PC-3 (cell line): ENCODE measurements around the gene CARD11. TPM values are rescaled to one million over a fixed set of nuclear protein-coding genes. Genes with fewer than 3 reads are reported as not detected.
A peak's percentile ranks its signal among the peaks of the same experiment; 100 is the strongest.

ENCODE experiments used
- ATAC-seq: fragments of 200-7000 bp; cut with Tn5 transposase; 2 replicates; pipeline ENCODE4 v1.9.1; 2020; ENCODE audit warnings: mild to moderate bottlenecking, moderate library complexity
- BruUV-seq: library from RNA; stranded (reverse); fragments of 400-500 nt; replicated peaks from 2 replicates; lab custom pipeline; 2021; lab: Mats Ljungman, UMichigan
- CTCF ChIA-PET: fragments of 300-600 bp; sonication (Branson Sonifier 250); formaldehyde crosslinking; loops from one replicate; lab custom pipeline; 2022; ENCODE audit warnings: antibody characterized with exemption; lab: Charles Lee
- POLR2A ChIA-PET: fragments of 300-600 bp; sonication (Branson Sonifier 250); formaldehyde crosslinking; loops from one replicate; lab custom pipeline; 2022; ENCODE audit warnings: antibody characterized with exemption; ENCODE audit not compliant: unreplicated experiment; lab: Charles Lee
- DNase-seq: peaks from one replicate; pipeline ENCODE4 v3.0.0-alpha.2; 2015
- H2AFZ ChIP-seq: fragments of 300-600 bp; sonication (generic); 2 replicates; pipeline ENCODE4 v1.6.0; 2016; ENCODE audit warnings: antibody characterized with exemption, low read length
- H3F3A ChIP-seq: fragments of 300-600 bp; sonication (generic); one replicate; pipeline ENCODE4 v1.6.0; 2017; ENCODE audit warnings: antibody characterized with exemption, low read length, control low read depth, mild to moderate bottlenecking; ENCODE audit not compliant: unreplicated experiment
- H3K27ac ChIP-seq: fragments of 300-600 bp; sonication (generic); 2 replicates; pipeline ENCODE4 v1.5.1; 2016; ENCODE audit warnings: mild to moderate bottlenecking, low read length
- H3K27me3 ChIP-seq: fragments of 300-600 bp; sonication (generic); 2 replicates; pipeline ENCODE4 v1.6.1; 2016; ENCODE audit warnings: low read length, mixed read lengths
- H3K36me3 ChIP-seq: fragments of 300-600 bp; sonication (generic); 2 replicates; pipeline ENCODE4 v1.6.1; 2016; ENCODE audit warnings: low read depth, mixed run types, low read length, mixed read lengths
- H3K4me1 ChIP-seq: fragments of 300-600 bp; sonication (generic); 2 replicates; pipeline ENCODE4 v1.5.1; 2016; ENCODE audit warnings: low read length; ENCODE audit not compliant: insufficient read depth
- H3K4me2 ChIP-seq: fragments of 300-600 bp; sonication (generic); 2 replicates; pipeline ENCODE4 v1.6.0; 2016; ENCODE audit warnings: low read length
- H3K4me3 ChIP-seq: fragments of 300-600 bp; sonication (generic); 2 replicates; pipeline ENCODE4 v1.5.1; 2016; ENCODE audit warnings: mild to moderate bottlenecking, low read length, mixed read lengths
- H3K79me2 ChIP-seq: fragments of 300-600 bp; sonication (generic); 2 replicates; pipeline ENCODE4 v1.6.1; 2017; ENCODE audit warnings: low read length, mixed read lengths
- H3K9ac ChIP-seq: fragments of 300-600 bp; sonication (generic); 2 replicates; pipeline ENCODE4 v1.6.0; 2016; ENCODE audit warnings: mild to moderate bottlenecking, low read length
- H3K9me2 ChIP-seq: fragments of 300-600 bp; sonication (generic); replicated peaks from 2 replicates; pipeline ENCODE4 v1.6.1; 2016; ENCODE audit warnings: mixed run types, low read length, mixed read lengths
- H3K9me3 ChIP-seq: fragments of 300-600 bp; sonication (generic); 2 replicates; pipeline ENCODE4 v1.6.1; 2016; ENCODE audit warnings: low read length, mixed read lengths
- H4K20me1 ChIP-seq: fragments of 300-600 bp; sonication (generic); 2 replicates; pipeline ENCODE4 v1.6.1; 2016; ENCODE audit warnings: low read length, mixed read lengths
- EZH2 ChIP-seq: fragments of 300-600 bp; sonication (generic); IDR thresholded peaks from one replicate; pipeline ENCODE4 v1.6.1; 2017; ENCODE audit warnings: antibody characterized with exemption, mild to moderate bottlenecking, low read length; ENCODE audit not compliant: unreplicated experiment
- EZH2phosphoT487 ChIP-seq: fragments of 300-600 bp; sonication (generic); IDR thresholded peaks from 2 replicates; pipeline ENCODE4 v1.6.1; 2018; ENCODE audit warnings: mild to moderate bottlenecking, antibody characterized with exemption, low read length, borderline replicate concordance
- intact Hi-C: fragments of 100-400 bp; cut with micrococcal nuclease; formaldehyde crosslinking; loops from 2 replicates; pipeline ENCODE4 v1.9.0; 2023
- total RNA-seq: library from RNA; depleted of rRNA; stranded (reverse); fragments of >200 nt; gene quantifications from 2 replicates; pipeline ENCODE4 v1.2.3, GENCODE V29; 2014
- TF ChIP-seq, protein P1 (sequence below): fragments of 300-600 bp; sonication (generic); conservative IDR thresholded peaks from 2 replicates; pipeline ENCODE4 v1.5.1; 2017; ENCODE audit warnings: antibody characterized with exemption, low read depth, mild to moderate bottlenecking, low read length

Gene CARD11
- total RNA-seq, 1 experiment from 2014 or later: not detected

DNA sequence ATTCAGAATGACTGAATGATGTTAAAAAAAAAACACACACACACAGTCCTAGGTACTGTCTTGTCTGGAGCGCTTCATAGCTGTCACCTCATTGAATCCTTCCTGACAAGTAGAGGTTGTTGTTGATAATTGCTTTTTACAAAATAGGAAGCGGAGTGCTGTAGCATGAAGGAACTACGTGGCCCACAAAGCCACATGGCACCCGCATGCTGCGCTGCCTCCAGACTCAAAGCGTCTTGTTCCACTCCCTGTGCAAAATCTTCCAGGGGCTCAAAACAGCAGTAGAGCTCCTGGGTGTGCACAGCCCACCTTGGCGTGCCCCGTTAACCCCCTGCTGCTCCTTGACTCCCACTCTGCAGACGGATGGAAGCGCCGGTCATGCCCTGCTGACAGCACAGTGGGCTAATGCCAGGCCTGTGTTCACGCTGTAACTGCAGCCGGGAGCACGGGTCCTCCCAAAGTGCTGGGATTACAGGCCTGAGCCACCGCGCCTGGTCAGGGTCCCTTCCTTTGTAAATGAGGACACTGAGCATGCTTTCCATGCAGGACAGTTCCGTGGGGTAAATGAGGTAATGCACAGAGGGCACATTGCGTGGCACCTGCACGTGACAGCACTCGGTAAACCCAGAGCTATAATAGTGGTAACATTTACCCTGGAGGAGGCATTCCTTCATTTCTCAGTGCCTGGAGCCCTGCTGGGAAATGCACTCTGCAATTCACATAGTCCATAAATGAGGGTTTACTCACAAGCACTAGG lies 108.5 kb downstream of the CARD11 start:
- BruUV-seq: no TSS peak
- Histone ChIP-seq H3K9me2 (no peaks in the 10 kb centered on the region), H3F3A (no peaks in the 10 kb centered on the region), H3K79me2 (no peaks in the 10 kb centered on the region), H3K27ac (no peak overlapping the region), H2AFZ (no peak overlapping the region), H3K4me2 (no peak overlapping the region), H3K4me1 (peaks cover 6% of the 10 kb centered on the region; the same call in 1 of the 2 replicates), H3K27me3 (peaks cover 12% of the 10 kb centered on the region), H4K20me1 (no peaks in the 10 kb centered on the region), H3K9ac (no peak overlapping the region), H3K36me3 (no peaks in the 10 kb centered on the region), H3K4me3 (no peak overlapping the region), H3K9me3 (no peaks in the 10 kb centered on the region)
- TF ChIP-seq EZH2phosphoT487 (no peak), EZH2 (no peak)
- TF ChIP-seq, protein P1, sequence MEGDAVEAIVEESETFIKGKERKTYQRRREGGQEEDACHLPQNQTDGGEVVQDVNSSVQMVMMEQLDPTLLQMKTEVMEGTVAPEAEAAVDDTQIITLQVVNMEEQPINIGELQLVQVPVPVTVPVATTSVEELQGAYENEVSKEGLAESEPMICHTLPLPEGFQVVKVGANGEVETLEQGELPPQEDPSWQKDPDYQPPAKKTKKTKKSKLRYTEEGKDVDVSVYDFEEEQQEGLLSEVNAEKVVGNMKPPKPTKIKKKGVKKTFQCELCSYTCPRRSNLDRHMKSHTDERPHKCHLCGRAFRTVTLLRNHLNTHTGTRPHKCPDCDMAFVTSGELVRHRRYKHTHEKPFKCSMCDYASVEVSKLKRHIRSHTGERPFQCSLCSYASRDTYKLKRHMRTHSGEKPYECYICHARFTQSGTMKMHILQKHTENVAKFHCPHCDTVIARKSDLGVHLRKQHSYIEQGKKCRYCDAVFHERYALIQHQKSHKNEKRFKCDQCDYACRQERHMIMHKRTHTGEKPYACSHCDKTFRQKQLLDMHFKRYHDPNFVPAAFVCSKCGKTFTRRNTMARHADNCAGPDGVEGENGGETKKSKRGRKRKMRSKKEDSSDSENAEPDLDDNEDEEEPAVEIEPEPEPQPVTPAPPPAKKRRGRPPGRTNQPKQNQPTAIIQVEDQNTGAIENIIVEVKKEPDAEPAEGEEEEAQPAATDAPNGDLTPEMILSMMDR: no peak
- ChIA-PET CTCF (no interaction called here), POLR2A (no interaction called here)
- DNase-seq (no peak), ATAC-seq (no peak)
- intact Hi-C loops: no loop called here

DNA sequence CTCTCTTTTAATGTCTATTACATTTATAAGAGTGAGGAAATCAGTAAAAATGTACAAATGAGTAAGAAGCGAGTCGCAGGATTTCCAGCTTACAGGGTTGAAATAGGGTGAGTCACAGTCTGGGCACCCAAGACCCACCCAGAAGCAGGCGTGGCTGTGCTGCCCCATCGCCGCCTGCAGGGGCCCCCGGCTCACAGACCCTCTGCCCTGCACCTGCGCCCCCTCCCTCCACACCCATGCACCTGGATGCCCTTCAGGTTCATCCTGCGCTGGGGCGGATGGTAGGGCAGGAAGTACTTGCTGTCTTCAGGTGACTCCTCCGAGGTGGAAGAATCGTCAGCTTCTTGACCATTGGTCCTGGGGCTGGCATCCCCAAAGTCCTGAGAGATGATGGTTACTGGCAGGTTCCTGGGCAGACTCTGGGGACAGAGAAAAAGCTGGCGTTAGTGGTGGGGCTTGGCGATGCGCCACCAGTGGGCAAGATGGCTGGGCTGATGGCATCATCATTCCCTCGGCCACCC lies 109.4 kb downstream of the CARD11 start:
- intact Hi-C loops: no loop called here
- Histone ChIP-seq H3K4me3 (no peak overlapping the region), H2AFZ (0 out of 2 replicates have a peak overlapping the region, but pooled peaks have one; percentile 18), H3K79me2 (no peaks in the 10 kb centered on the region), H3K9ac (no peak overlapping the region), H4K20me1 (no peaks in the 10 kb centered on the region), H3K9me3 (no peaks in the 10 kb centered on the region), H3K9me2 (no peaks in the 10 kb centered on the region), H3K27ac (no peak overlapping the region), H3F3A (no peaks in the 10 kb centered on the region), H3K4me2 (peak overlapping the region; percentile 67), H3K27me3 (peaks cover 4% of the 10 kb centered on the region; the same call in 1 of the 2 replicates), H3K36me3 (no peaks in the 10 kb centered on the region), H3K4me1 (peaks cover 6% of the 10 kb centered on the region; the same call in 1 of the 2 replicates)
- TF ChIP-seq EZH2: no peak
- ChIA-PET CTCF (no interaction called here), POLR2A (no interaction called here)
- peak; percentile 87 for ATAC-seq
- DNase-seq: peak; percentile 64
- BruUV-seq: no TSS peak

DNA sequence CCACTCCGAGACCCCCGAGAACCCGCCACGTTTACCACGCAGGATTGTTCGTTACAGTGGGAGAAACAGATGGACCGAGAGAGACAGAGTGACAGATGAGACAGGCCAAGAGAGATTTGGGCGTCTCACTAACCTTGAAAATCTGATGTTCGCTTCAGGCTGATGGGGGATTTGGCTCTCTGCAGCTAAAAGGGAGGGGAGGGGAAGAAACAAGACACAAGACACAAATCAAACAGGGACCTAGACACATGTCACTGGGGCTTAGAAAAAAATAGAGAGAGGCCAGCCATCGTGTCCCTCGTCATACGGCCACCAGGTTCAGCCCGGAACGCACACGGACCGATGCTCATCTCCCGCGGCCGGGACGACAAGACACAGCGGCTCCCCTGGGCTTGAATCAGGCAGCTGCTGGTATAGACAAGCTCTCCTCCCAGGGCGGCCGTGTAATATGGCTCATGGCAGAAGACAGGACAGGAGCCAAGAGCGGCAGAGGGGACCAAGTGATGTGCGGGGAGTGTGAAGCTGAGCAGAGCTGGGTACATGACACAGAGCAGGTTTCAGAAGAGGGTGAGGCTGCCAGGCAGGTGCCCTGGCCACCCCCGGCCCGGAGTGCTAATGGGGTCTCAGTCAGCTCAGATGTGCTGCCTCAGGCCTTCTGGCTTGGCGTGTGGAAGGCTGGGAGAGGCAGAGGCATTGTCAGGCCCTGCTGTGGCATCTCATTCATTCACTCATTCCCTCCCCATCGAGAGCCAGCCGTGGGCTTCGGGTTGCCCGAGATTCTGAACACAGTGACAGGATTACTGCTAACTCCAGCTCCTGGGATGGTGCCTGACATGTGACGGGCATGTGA lies 111.0 kb downstream of the CARD11 start:
- Histone ChIP-seq H3K9me2 (no peaks in the 10 kb centered on the region), H4K20me1 (no peaks in the 10 kb centered on the region), H2AFZ (no peak overlapping the region), H3K27ac (no peak overlapping the region), H3K27me3 (no peaks in the 10 kb centered on the region), H3F3A (no peaks in the 10 kb centered on the region), H3K36me3 (no peaks in the 10 kb centered on the region), H3K79me2 (no peaks in the 10 kb centered on the region), H3K4me3 (no peak overlapping the region), H3K4me1 (peaks cover 6% of the 10 kb centered on the region; the same call in 1 of the 2 replicates), H3K9ac (no peak overlapping the region), H3K4me2 (no peak overlapping the region), H3K9me3 (no peaks in the 10 kb centered on the region)
- POLR2A ChIA-PET: no interaction called here
- no TSS peak for BruUV-seq
- intact Hi-C loops: no loop called here
- CTCF ChIA-PET: no interaction called here
- ATAC-seq (no peak), DNase-seq (no peak)
- TF ChIP-seq EZH2 (no peak), EZH2phosphoT487 (no peak)
- TF ChIP-seq, protein P1: no peak
